ENCODE results near the gene CWF19L1. TPM values are rescaled to one million over a fixed set of nuclear protein-coding genes. Genes with fewer than 3 reads are reported as not detected.

Gene CWF19L1
- total RNA-seq, 2 donors from 2014 or later = 31.6 to 35.4 TPM

DNA sequence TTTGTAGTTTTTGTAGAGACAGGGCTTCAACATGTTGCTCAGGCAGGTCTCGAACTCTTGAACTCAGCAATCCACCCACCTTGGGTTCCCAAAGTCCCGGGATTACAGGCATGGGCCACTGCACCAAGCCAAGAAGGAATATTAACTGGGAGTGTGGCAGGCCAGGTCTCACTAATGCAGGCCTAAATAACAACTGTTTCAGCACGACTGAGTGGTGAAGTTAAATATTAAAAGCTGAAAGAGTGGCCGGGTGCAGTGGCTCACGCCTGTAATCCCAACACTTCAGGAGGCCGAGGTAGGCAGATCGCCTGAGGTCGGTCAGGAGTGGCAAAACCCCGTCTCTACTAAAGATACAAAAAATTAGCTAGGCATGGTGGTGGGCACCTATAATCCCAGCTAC, 59.2 kb downstream of the CWF19L1 start:
- no peak overlapping the region for H3K4me3 ChIP-seq (ENCODE audit: low read length)
- WGBS, 2 experiments (ENCODE audit: insufficient coverage in 1 of 2, insufficient read length in 1 of 2) = 90 to 92% methylated on average over 9 of the region's 9 CpGs
- no peak overlapping the region for H3K27ac ChIP-seq (ENCODE audit: low read depth, low read length)
- no peak overlapping the region for H3K9ac ChIP-seq (ENCODE audit: extremely low read depth, low read length, poor library complexity, severe bottlenecking)
- H3K4me1 ChIP-seq (ENCODE audit: control insufficient read depth, insufficient read depth, low read length) = no peaks in the 10 kb centered on the region
- no peaks in the 10 kb centered on the region for H3K27me3 Mint-ChIP-seq (ENCODE audit: insufficient read depth)
- peaks cover 79% of the 10 kb centered on the region for H3K36me3 ChIP-seq (ENCODE audit: control insufficient read depth, insufficient read depth, low read length)
- no peak overlapping the region for H3K27ac Mint-ChIP-seq
- TF ChIP-seq, protein P1, sequence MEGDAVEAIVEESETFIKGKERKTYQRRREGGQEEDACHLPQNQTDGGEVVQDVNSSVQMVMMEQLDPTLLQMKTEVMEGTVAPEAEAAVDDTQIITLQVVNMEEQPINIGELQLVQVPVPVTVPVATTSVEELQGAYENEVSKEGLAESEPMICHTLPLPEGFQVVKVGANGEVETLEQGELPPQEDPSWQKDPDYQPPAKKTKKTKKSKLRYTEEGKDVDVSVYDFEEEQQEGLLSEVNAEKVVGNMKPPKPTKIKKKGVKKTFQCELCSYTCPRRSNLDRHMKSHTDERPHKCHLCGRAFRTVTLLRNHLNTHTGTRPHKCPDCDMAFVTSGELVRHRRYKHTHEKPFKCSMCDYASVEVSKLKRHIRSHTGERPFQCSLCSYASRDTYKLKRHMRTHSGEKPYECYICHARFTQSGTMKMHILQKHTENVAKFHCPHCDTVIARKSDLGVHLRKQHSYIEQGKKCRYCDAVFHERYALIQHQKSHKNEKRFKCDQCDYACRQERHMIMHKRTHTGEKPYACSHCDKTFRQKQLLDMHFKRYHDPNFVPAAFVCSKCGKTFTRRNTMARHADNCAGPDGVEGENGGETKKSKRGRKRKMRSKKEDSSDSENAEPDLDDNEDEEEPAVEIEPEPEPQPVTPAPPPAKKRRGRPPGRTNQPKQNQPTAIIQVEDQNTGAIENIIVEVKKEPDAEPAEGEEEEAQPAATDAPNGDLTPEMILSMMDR (conservative IDR thresholded peaks at IDR 0.05) = no peak
- no peaks in the 10 kb centered on the region for H3K27me3 ChIP-seq (ENCODE audit: control insufficient read depth, insufficient read depth, low read length, poor library complexity, severe bottlenecking)
- H3K36me3 Mint-ChIP-seq (ENCODE audit: low read depth) = peaks cover 48% of the 10 kb centered on the region
- no peaks in the 10 kb centered on the region for H3K4me1 Mint-ChIP-seq
- no peaks in the 10 kb centered on the region for H3K9me3 ChIP-seq (ENCODE audit: control insufficient read depth, low read length)
- H3K9me3 Mint-ChIP-seq = no peaks in the 10 kb centered on the region
- no peak for DNase-seq
- no peak overlapping the region for H3K4me3 Mint-ChIP-seq

- Mint-ChIP-seq H3K27me3 (ENCODE audit: insufficient read depth) (no peaks in the 10 kb centered on the region), H3K4me1 (no peaks in the 10 kb centered on the region), H3K36me3 (ENCODE audit: low read depth) (peaks cover 53% of the 10 kb centered on the region), H3K4me3 (no peak overlapping the region), H3K9me3 (no peaks in the 10 kb centered on the region), H3K27ac (no peak overlapping the region)
- WGBS, 2 experiments (ENCODE audit: insufficient coverage in 1 of 2, insufficient read length in 1 of 2) = 80 to 94% methylated on average over 2 of the region's 2 CpGs
- no peak for DNase-seq
- H3K27ac ChIP-seq (ENCODE audit: low read depth, low read length) = no peak overlapping the region
- no peak overlapping the region for H3K9ac ChIP-seq (ENCODE audit: extremely low read depth, low read length, poor library complexity, severe bottlenecking)
- H3K4me3 ChIP-seq (ENCODE audit: low read length) = no peak overlapping the region
- peaks cover 76% of the 10 kb centered on the region for H3K36me3 ChIP-seq (ENCODE audit: control insufficient read depth, insufficient read depth, low read length)
- H3K4me1 ChIP-seq (ENCODE audit: control insufficient read depth, insufficient read depth, low read length) = no peaks in the 10 kb centered on the region
- H3K9me3 ChIP-seq (ENCODE audit: control insufficient read depth, low read length) = no peaks in the 10 kb centered on the region
- no peaks in the 10 kb centered on the region for H3K27me3 ChIP-seq (ENCODE audit: control insufficient read depth, insufficient read depth, low read length, poor library complexity, severe bottlenecking)
- TF ChIP-seq, protein P1 (conservative IDR thresholded peaks at IDR 0.05) = no peak
These were observed 63.1 kb downstream of the CWF19L1 start for GRCh38 chr10:100204370-100204769.

- Histone ChIP-seq H3K4me1 (ENCODE audit: control insufficient read depth, insufficient read depth, low read length) (no peaks in the 10 kb centered on the region), H3K9me3 (ENCODE audit: control insufficient read depth, low read length) (no peaks in the 10 kb centered on the region), H3K27me3 (ENCODE audit: control insufficient read depth, insufficient read depth, low read length, poor library complexity, severe bottlenecking) (no peaks in the 10 kb centered on the region), H3K36me3 (ENCODE audit: control insufficient read depth, insufficient read depth, low read length) (peaks cover 78% of the 10 kb centered on the region), H3K4me3 (ENCODE audit: low read length) (no peak overlapping the region), H3K27ac (ENCODE audit: low read depth, low read length) (no peak overlapping the region), H3K9ac (ENCODE audit: extremely low read depth, low read length, poor library complexity, severe bottlenecking) (no peak overlapping the region)
- Mint-ChIP-seq H3K9me3 (no peaks in the 10 kb centered on the region), H3K27me3 (ENCODE audit: insufficient read depth) (no peaks in the 10 kb centered on the region), H3K27ac (no peak overlapping the region), H3K4me1 (no peaks in the 10 kb centered on the region), H3K4me3 (no peak overlapping the region), H3K36me3 (ENCODE audit: low read depth) (peaks cover 57% of the 10 kb centered on the region)
- WGBS, 2 experiments (ENCODE audit: insufficient coverage in 1 of 2, insufficient read length in 1 of 2) = 90 to 100% methylated on average over 2 of the region's 2 CpGs
- TF ChIP-seq, protein P1 (conservative IDR thresholded peaks at IDR 0.05) = no peak
- DNase-seq = no peak
These were observed 65.9 kb downstream of the CWF19L1 start for GRCh38 chr10:100201549-100201948.
